ENCODE results near the gene EHMT1. TPM values are rescaled to one million over a fixed set of nuclear protein-coding genes. Genes with fewer than 3 reads are reported as not detected.

Gene EHMT1
- total RNA-seq, 2 donors from 2014 or later: 137 to 139 TPM

GRCh38 chr9:137753192-137753765 is 134.5 kb downstream of the EHMT1 start:
- WGBS, 2 experiments (ENCODE audit: insufficient coverage in 1 of 2, insufficient read length in 1 of 2): 94 to 95% methylated on average over 3 to 22 of the region's 22 CpGs
- H3K27me3 Mint-ChIP-seq (ENCODE audit: insufficient read depth): no peaks in the 10 kb centered on the region
- DNase-seq: no peak
- H3K36me3 ChIP-seq (ENCODE audit: control insufficient read depth, insufficient read depth, low read length): peaks cover 70% of the 10 kb centered on the region
- no peak overlapping the region for H3K4me3 Mint-ChIP-seq
- peaks cover 15% of the 10 kb centered on the region for H3K9me3 Mint-ChIP-seq
- H3K9me3 ChIP-seq (ENCODE audit: control insufficient read depth, low read length): peaks cover 8% of the 10 kb centered on the region
- peaks cover 73% of the 10 kb centered on the region for H3K36me3 Mint-ChIP-seq (ENCODE audit: low read depth)
- no peaks in the 10 kb centered on the region for H3K27me3 ChIP-seq (ENCODE audit: control insufficient read depth, insufficient read depth, low read length, poor library complexity, severe bottlenecking)
- H3K27ac ChIP-seq (ENCODE audit: low read depth, low read length): no peak overlapping the region
- no peak for TF ChIP-seq CTCF (conservative IDR thresholded peaks at IDR 0.05)
- H3K9ac ChIP-seq (ENCODE audit: extremely low read depth, low read length, poor library complexity, severe bottlenecking): no peak overlapping the region
- no peak overlapping the region for H3K4me3 ChIP-seq (ENCODE audit: low read length)
- no peaks in the 10 kb centered on the region for H3K4me1 Mint-ChIP-seq
- no peak overlapping the region for H3K27ac Mint-ChIP-seq
- no peaks in the 10 kb centered on the region for H3K4me1 ChIP-seq (ENCODE audit: control insufficient read depth, insufficient read depth, low read length)

GRCh38 chr9:137755261-137755927 is 136.6 kb downstream of the EHMT1 start:
- TF ChIP-seq CTCF (conservative IDR thresholded peaks at IDR 0.05): no peak
- Mint-ChIP-seq H3K9me3 (peaks cover 15% of the 10 kb centered on the region), H3K4me1 (no peaks in the 10 kb centered on the region), H3K4me3 (no peak overlapping the region), H3K36me3 (ENCODE audit: low read depth) (peaks cover 91% of the 10 kb centered on the region), H3K27ac (no peak overlapping the region), H3K27me3 (ENCODE audit: insufficient read depth) (no peaks in the 10 kb centered on the region)
- Histone ChIP-seq H3K27me3 (ENCODE audit: control insufficient read depth, insufficient read depth, low read length, poor library complexity, severe bottlenecking) (no peaks in the 10 kb centered on the region), H3K27ac (ENCODE audit: low read depth, low read length) (no peak overlapping the region), H3K9ac (ENCODE audit: extremely low read depth, low read length, poor library complexity, severe bottlenecking) (no peak overlapping the region), H3K4me3 (ENCODE audit: low read length) (no peak overlapping the region), H3K4me1 (ENCODE audit: control insufficient read depth, insufficient read depth, low read length) (no peaks in the 10 kb centered on the region), H3K9me3 (ENCODE audit: control insufficient read depth, low read length) (peaks cover 8% of the 10 kb centered on the region), H3K36me3 (ENCODE audit: control insufficient read depth, insufficient read depth, low read length) (peaks cover 87% of the 10 kb centered on the region)
- 94 to 97% methylated on average over 3 to 7 of the region's 7 CpGs for WGBS, 2 experiments (ENCODE audit: insufficient coverage in 1 of 2, insufficient read length in 1 of 2)
- DNase-seq: no peak

- H3K4me1 Mint-ChIP-seq: no peaks in the 10 kb centered on the region
- Histone ChIP-seq H3K27ac (ENCODE audit: low read depth, low read length) (no peak overlapping the region), H3K27me3 (ENCODE audit: control insufficient read depth, insufficient read depth, low read length, poor library complexity, severe bottlenecking) (no peaks in the 10 kb centered on the region), H3K36me3 (ENCODE audit: control insufficient read depth, insufficient read depth, low read length) (peaks cover 83% of the 10 kb centered on the region), H3K4me1 (ENCODE audit: control insufficient read depth, insufficient read depth, low read length) (no peaks in the 10 kb centered on the region), H3K9me3 (ENCODE audit: control insufficient read depth, low read length) (peaks cover 8% of the 10 kb centered on the region), H3K4me3 (ENCODE audit: low read length) (no peak overlapping the region), H3K9ac (ENCODE audit: extremely low read depth, low read length, poor library complexity, severe bottlenecking) (no peak overlapping the region)
- no peak for TF ChIP-seq CTCF (conservative IDR thresholded peaks at IDR 0.05)
- no peak overlapping the region for H3K27ac Mint-ChIP-seq
- no peaks in the 10 kb centered on the region for H3K27me3 Mint-ChIP-seq (ENCODE audit: insufficient read depth)
- peaks cover 91% of the 10 kb centered on the region for H3K36me3 Mint-ChIP-seq (ENCODE audit: low read depth)
- no peak for DNase-seq
- peaks cover 15% of the 10 kb centered on the region for H3K9me3 Mint-ChIP-seq
- H3K4me3 Mint-ChIP-seq: no peak overlapping the region
- 93 to 100% methylated on average over 9 to 13 of the region's 13 CpGs for WGBS, 2 experiments (ENCODE audit: insufficient coverage in 1 of 2, insufficient read length in 1 of 2)
Observed at GRCh38 chr9:137756045-137756744, 137.4 kb downstream of the EHMT1 start.
